Glutamatergic neuron (in vitro differentiated cells): ENCODE results near the gene DPF1. TPM values are rescaled to one million over a fixed set of nuclear protein-coding genes. Genes with fewer than 3 reads are reported as not detected.
"Not testable (repeated sequence)": the region's sequence is repeated elsewhere in the genome, so short reads cannot be mapped to it uniquely, and the experiment has no call there.

Experiments used
- DNase-seq: peaks from one replicate; pipeline ENCODE4 v3.0.0; 2022
- H3K27ac Mint-ChIP-seq: one replicate; pipeline ENCODE4 v1.8.0; 2020; ENCODE audit warnings: mild to moderate bottlenecking, mixed read lengths, inconsistent platforms; ENCODE audit not compliant: unreplicated experiment
- H3K27me3 Mint-ChIP-seq: one replicate; pipeline ENCODE4 v1.8.0; 2020; ENCODE audit warnings: mild to moderate bottlenecking, moderate library complexity, mixed read lengths, inconsistent platforms; ENCODE audit not compliant: unreplicated experiment
- H3K36me3 Mint-ChIP-seq: one replicate; pipeline ENCODE4 v1.8.0; 2020; ENCODE audit warnings: mild to moderate bottlenecking, mixed read lengths, inconsistent platforms; ENCODE audit not compliant: unreplicated experiment
- H3K4me1 Mint-ChIP-seq: one replicate; pipeline ENCODE4 v1.8.0; 2020; ENCODE audit warnings: mild to moderate bottlenecking, low read depth, mixed read lengths, inconsistent platforms; ENCODE audit not compliant: unreplicated experiment
- H3K4me3 Mint-ChIP-seq: one replicate; pipeline ENCODE4 v1.8.0; 2020; ENCODE audit warnings: mild to moderate bottlenecking, mixed read lengths, inconsistent platforms; ENCODE audit not compliant: unreplicated experiment
- H3K9me3 Mint-ChIP-seq: one replicate; pipeline ENCODE4 v1.8.0; 2020; ENCODE audit warnings: mild to moderate bottlenecking, moderate library complexity, mixed read lengths, inconsistent platforms; ENCODE audit not compliant: unreplicated experiment
- CTCF ChIP-seq: fragments of 200-600 bp; sonication (generic); IDR thresholded peaks from one replicate; pipeline ENCODE4 v1.5.0; 2021; ENCODE audit not compliant: partially characterized antibody, unreplicated experiment
- total RNA-seq: library from RNA; stranded (reverse); fragmentation: NEBNext Ultra II Directional; extraction: Animal tissue kit (Norgen Biotek cat#: 25700); gene quantifications from one replicate; pipeline ENCODE4 v1.2.1, GENCODE V29; 2021; ENCODE audit not compliant: unreplicated experiment

Gene DPF1
- total RNA-seq, 1 donor from 2014 or later: 33.8 TPM

GRCh38 chr19:38227287-38228004 lies 3.4 kb upstream of the DPF1 start:
- H3K4me1 Mint-ChIP-seq: peaks cover 19% of the 10 kb centered on the region
- H3K27me3 Mint-ChIP-seq: peaks cover 19% of the 10 kb centered on the region
- peak overlapping the region; percentile 71 for H3K4me3 Mint-ChIP-seq
- no peak for DNase-seq
- H3K36me3 Mint-ChIP-seq: peaks cover 8% of the 10 kb centered on the region
- peak overlapping the region; percentile 8 for H3K27ac Mint-ChIP-seq
- H3K9me3 Mint-ChIP-seq: peaks cover 13% of the 10 kb centered on the region
- no peak for TF ChIP-seq CTCF

- H3K36me3 Mint-ChIP-seq, DNase-seq, H3K27ac Mint-ChIP-seq: not testable (repeated sequence)
- Mint-ChIP-seq H3K9me3 (peaks cover 11% of the 10 kb centered on the region), H3K4me3 (peak overlapping the region; percentile 98), H3K27me3 (peaks cover 14% of the 10 kb centered on the region), H3K4me1 (peaks cover 19% of the 10 kb centered on the region)
Observed at GRCh38 chr19:38224863-38225218, 819 bp upstream of the DPF1 start.

GRCh38 chr19:38223617-38224013 lies 407 bp downstream of the DPF1 start:
- no peak for TF ChIP-seq CTCF
- Mint-ChIP-seq H3K36me3 (peaks cover 10% of the 10 kb centered on the region), H3K27me3 (peaks cover 13% of the 10 kb centered on the region), H3K27ac (peak overlapping the region; percentile 40), H3K9me3 (peaks cover 12% of the 10 kb centered on the region), H3K4me1 (peaks cover 19% of the 10 kb centered on the region), H3K4me3 (peak overlapping the region; percentile 93)
- DNase-seq: no peak

- TF ChIP-seq CTCF: no peak
- peaks cover 14% of the 10 kb centered on the region for H3K9me3 Mint-ChIP-seq
- peak overlapping the region; percentile 93 for H3K4me3 Mint-ChIP-seq
- H3K36me3 Mint-ChIP-seq: peaks cover 13% of the 10 kb centered on the region
- DNase-seq: no peak
- peaks cover 19% of the 10 kb centered on the region for H3K4me1 Mint-ChIP-seq
- H3K27me3 Mint-ChIP-seq: peaks cover 15% of the 10 kb centered on the region
- peak overlapping the region; percentile 40 for H3K27ac Mint-ChIP-seq
Observed at GRCh38 chr19:38223119-38223523, 901 bp downstream of the DPF1 start.

- no peak overlapping the region for H3K27ac Mint-ChIP-seq
- H3K36me3 Mint-ChIP-seq: peaks cover 13% of the 10 kb centered on the region
- peaks cover 14% of the 10 kb centered on the region for H3K9me3 Mint-ChIP-seq
- TF ChIP-seq CTCF: no peak
- peaks cover 19% of the 10 kb centered on the region for H3K4me1 Mint-ChIP-seq
- no peak for DNase-seq
- H3K27me3 Mint-ChIP-seq: peaks cover 15% of the 10 kb centered on the region
- no peak overlapping the region for H3K4me3 Mint-ChIP-seq
Observed at GRCh38 chr19:38221919-38222830, 1.8 kb downstream of the DPF1 start.
